IPS-NIHi7 (cell line): ENCODE data around the gene MYOZ3.

ENCODE experiments used
- DNase-seq: peaks from one replicate; pipeline ENCODE4 v3.0.0; 2012; ENCODE audit warnings: mixed read lengths; ENCODE audit errors: extremely low spot score

Gene MYOZ3

GRCh38 chr5:150661086-150661485, at the start of gene MYOZ3:
Gene MYOZ3, plus strand, starts transcription at chr5:150661251. Its CDS starts 1,691 bp downstream, at chr5:150662942.
- no peak for DNase-seq

DNA sequence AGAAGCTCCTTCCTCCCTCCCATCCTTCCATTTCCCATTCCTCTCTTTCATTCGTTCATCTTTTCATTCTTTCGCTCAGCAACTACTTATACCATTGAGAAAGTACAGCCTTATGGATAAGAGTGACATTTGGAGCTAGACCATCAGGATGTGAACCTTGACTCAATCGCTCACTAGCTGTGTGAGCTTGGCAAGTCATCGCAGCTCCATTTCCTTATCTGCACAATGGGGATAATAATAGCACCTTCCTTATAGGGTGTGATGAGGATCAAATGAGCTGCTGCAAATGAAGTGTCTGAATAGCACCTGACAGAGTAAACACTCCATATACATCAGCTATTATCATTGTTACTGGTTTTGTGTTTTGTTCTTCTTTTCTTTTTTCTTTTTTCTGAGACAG, 48.6 kb upstream of the MYOZ3 start:
- no peak for DNase-seq

- DNase-seq, result no peak
Measured at GRCh38 chr5:150612905-150613670, 48.0 kb upstream of the MYOZ3 start.

DNA sequence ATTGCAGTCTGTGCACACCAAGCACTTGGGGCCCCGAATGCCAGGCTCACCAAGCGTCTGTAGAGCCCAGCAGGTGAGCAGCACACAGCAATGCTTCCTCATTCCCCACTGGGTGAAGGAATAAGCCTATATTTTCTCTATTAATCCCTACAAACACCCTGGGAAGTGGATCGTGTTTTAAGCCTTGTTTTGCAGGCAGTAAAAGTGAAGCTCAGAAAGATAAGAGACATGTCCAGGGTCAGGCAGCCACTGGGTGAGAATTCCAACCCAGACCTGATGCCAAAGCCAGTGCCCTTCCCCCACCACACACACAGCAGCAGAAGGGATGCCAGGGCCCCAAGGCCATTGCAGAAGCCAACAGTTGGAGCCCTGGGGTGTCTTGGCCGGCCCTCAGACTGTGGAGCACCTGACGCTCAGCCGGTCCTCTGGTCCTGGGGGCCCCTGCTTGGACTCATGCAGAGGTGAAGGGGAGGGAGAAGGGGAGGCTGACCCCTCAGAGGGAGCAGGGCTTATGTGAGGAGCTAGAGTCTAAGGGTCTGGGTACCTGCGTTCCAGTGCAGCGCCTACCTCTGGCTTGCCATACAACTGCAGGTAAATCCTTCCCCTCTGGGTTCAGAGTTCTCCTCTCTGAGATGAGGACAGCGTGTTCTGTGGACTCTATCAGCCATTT, 46.9 kb upstream of the MYOZ3 start:
- peak; percentile 78 for DNase-seq

DNA sequence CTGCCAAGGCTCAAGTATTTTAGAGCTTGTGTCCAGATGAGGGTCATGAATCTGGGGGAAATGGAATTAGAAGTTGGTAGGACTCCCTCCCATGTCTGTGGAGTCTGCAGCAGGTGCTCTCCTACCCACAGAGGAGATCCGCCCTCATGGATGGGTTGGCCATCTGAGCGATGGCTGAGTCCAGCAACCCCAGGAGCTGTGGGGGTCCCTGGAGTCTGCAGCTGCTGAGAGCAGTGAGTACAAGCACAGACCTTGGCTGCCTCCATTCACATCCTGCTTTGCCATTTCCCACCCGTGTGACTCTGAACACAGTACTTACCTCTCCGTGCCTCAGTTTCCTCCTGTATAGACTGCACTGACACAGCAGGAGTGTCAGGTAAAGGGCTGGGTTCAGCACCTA, 46.4 kb upstream of the MYOZ3 start:
- no peak for DNase-seq

- DNase-seq, result no peak
Measured at GRCh38 chr5:150615141-150615699, 45.8 kb upstream of the MYOZ3 start.

DNA sequence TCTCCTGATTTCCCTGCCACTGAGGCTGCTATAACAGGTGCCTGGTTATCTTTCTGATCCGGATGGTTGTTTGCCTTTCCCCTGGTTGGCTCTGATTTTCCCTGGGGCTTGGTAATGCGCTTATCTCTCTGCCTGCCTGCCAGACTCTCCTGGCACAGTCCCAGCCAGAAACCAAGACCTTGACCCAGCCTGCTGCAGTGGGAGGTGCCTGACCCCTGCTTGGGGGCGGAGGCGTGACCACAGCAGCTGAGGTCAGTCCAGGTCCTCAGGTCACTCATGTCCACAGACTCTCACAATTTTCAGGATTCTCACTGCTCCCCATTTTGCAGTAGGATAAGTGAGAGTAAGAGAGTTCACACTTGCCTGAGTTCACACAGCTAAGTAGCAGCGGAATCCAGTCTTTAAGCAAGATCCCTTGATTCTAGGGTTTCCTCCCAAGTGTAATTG, 45.0 kb upstream of the MYOZ3 start:
- no peak for DNase-seq

- no peak for DNase-seq
Measured at GRCh38 chr5:150616506-150616905, 44.5 kb upstream of the MYOZ3 start.

DNA sequence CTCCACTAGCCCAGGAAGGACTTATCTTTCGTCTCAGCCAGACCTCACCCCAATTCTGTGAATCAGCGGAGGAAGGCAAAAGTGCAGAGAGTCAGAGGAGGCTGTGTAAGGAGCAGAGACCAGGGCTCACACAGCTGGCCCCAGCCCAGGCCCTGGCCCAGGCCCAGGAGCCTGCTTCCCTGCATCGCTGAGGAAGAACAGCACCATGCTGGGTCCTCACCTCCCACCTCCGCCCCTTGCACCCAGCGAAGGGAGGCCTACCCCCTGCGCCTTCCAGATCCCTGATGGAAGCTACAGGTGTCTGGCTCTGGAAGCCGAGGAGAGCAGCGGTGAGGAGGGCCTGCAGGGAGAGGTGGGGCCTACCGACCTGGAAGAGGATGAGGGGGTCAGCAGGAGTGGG, 42.9 kb upstream of the MYOZ3 start:
- DNase-seq, result no peak

- no peak for DNase-seq
Measured at GRCh38 chr5:150618588-150619281, 42.3 kb upstream of the MYOZ3 start.

- DNase-seq, result no peak
Measured at GRCh38 chr5:150619359-150620230, 41.5 kb upstream of the MYOZ3 start.

DNA sequence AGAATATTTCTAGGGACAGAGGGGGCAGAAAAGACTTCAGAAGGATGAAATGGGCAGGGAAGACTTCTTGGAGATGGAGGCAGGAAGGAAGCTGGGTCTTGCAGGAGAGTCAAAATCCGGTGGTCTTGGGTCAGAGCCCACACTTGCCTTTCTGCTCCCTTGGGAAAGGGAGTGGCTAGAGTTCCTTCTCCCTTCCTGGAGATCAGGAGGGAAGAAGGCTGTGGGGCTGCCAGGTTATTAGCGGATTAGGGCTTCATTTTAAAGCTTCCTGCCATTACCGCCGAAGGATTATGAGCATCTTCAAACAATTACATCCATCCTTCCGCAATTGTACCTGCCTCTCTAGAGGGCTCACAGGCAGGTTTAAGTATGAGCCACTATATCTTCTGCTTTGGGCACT, 39.8 kb upstream of the MYOZ3 start:
- DNase-seq, result no peak

DNA sequence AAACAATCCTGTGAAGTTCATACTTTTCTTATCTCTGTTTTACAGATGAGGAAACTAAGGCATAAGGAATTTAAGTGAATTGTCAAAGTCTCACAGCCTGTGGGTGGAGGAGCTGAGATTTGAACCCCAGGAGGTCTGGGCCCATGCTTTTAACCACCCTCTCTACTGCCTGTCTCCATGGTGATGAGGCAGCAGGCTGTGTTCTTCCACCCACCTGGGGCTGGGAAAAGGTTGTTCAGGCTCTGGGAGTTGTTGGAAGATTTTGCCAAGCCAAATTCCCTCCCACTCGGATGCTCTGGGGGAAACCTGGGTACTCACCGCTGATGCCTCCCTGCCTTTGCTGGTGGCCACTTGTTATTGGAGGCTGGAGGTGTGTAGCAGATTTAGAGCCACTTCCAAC, 38.9 kb upstream of the MYOZ3 start:
- DNase-seq, result no peak

DNA sequence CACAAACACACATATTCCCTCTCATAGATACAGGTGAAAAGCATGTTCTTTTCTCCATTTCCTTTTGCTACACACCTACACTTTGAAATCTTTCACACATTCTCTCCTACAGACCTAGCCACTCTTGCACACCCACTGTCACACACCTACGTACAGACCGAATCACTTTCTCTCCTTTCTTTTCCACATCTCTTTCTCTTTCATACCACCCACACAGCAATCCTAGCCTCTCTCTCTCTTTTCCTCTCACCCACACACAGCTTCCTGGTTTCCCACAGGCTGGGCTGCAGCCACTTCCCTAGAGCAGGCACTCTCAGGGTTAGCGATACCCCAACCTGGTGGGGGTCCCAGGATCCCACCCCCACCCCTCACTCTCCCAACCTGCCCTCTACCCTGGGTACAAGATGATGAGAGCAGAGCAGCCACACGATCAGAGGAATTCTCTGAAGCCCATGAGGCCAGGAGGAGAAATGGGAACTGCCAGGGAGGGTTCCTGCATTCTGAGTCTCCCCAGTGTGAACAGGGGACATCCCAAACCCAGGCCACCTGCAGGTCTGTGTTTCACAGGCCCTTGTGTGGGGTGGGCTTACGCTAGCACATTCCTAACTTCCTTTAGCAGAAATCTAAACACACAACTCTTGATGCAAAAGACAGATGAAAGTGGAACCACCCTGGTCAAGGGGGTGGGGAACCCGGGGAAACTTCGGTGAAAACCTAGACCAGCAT, 37.7 kb upstream of the MYOZ3 start:
- DNase-seq, result no peak

GRCh38 chr5:150623878-150624216, 37.2 kb upstream of the MYOZ3 start:
- DNase-seq, result no peak

DNA sequence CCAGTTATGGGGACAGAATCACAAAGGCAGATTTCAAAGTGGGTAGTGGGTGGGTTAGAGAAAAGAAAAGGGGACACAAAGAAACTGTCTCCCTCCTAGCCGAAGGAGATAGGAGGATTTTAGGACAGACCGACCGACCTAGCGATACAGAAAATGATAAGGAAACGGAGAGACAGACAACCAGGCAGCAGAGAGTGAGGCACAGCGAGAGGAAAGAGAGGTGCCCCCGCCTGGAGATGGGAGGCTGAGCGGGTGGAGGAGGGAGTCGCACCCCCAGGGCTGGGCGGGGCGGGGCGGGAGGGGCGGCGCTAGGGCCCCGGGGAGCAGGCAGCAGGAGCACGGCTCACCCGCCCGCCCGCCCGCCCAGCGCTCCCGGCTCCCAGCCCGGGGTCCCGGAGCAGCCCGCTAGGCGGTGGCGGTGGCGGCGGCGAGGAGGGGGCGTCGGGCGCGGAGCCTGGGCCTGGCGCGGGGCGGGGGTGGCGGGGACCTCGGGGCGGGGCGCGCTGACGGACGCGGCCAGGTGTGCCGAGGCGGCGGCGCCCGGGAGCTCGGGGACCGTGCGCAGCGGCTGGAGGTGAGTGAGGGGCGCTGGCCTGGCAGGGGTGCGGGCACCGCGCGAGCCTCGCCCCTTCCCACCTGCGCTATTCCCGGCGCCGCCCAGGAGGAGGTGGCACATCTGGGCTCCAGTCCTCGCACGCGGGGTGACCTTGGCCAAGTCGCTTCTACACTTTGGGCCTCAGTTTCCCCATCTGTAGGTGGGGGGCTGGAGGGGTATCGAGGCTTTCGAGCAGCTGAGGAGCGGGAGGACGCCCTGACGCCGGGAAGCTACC, 36.5 kb upstream of the MYOZ3 start:
- DNase-seq, result peak; percentile 87

GRCh38 chr5:150625164-150625535, 35.9 kb upstream of the MYOZ3 start:
- DNase-seq, result no peak

DNA sequence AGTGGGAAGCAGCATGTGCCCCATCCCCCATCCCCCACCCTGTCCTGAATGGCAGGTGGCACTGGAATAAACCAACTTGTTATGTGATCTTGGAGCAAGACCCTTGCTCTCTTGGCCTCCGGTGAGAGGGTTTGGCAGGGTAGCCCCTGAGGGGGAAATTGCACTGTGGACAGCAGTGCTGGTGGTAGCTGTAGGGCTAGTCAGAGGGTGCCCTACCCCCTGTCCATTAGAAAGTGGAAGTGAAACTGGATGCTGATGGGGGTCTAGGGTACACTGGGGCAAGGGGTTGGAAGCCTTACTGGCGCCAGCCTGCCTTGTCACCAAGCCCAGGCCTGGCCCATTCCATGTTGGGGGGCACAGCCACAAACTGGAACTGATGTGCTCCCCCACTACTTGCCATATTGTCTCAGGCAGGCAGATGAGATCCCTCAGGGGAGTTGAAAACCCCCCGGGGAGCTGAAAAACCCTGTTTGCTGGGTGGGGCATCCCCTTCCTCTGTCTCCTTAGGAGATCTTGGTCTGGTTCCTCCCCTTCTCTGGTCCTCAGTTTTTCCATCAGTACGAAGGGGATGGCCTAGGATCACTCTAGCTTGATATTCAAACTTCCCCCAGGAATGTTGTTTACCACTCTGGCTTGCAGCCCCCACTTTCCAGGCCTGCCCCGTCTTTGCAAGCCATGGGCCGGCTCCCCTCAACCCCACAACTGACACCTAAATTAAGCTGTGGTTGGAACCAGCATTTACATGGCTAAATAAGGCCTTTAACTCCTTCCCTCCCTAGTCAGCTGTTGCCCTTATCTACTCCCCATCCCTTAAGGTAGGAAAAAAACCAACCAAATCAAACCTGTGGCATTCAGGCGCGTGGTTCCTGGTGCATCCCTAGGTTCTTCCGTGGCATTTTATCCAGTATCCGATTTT, 35.0 kb upstream of the MYOZ3 start:
- DNase-seq, result no peak

DNA sequence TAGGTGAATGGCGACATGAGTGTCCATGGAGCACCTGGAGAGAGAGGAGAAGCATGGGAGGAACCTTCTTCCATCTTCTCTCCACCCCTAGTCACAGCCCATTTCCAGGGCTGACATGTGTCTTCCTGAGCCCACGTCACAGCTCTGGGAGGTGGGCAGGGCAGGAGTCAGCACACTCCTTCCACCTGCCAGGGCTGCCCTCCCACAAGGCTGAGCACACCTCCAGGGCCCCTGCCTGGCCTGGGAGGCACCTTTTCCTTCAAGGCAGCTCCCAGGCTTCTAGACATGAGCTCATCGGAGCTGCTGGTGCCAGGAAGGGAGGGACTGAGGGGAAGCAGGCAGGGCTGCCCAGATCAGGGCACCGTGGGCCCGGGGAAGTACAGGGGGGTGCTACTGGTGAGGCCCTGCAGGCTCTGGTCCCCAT, 34.2 kb upstream of the MYOZ3 start:
- DNase-seq, result no peak
